ENCODE data around the gene UBAC2.

GRCh38 chr13:99350191-99350590, 149.5 kb downstream of the UBAC2 start:
- TF ChIP-seq CTCF (conservative IDR thresholded peaks at IDR 0.05) = no peak
- TF ChIP-seq EZH2 (IDR thresholded peaks at IDR 0.05; ENCODE audit: low read depth) = no peak

Data from PC-9 (cell line).